Smooth muscle cell (in vitro differentiated cells): Measurements from ENCODE around the gene AKNA. TPM values are rescaled to one million over a fixed set of nuclear protein-coding genes. Genes with fewer than 3 reads are reported as not detected.

Experiments used
- DNase-seq: peaks from one replicate; lab custom pipeline; 2025; ENCODE audit not compliant: unreplicated experiment; lab: John Stamatoyannopoulos, UW
- H2AFZ ChIP-seq: fragments of 200-600 bp; sonication (generic); 2 replicates; pipeline ENCODE4 v1.6.0; 2016; ENCODE audit warnings: antibody characterized with exemption, low read depth, mild to moderate bottlenecking
- H3F3A ChIP-seq: fragments of 200-600 bp; sonication (generic); 2 replicates; pipeline ENCODE4 v1.6.0; 2017; ENCODE audit warnings: antibody characterized with exemption, low read depth
- H3K27ac ChIP-seq: fragments of 200-600 bp; sonication (generic); 2 replicates; pipeline ENCODE4 v1.5.1; 2016; ENCODE audit warnings: low read depth, mild to moderate bottlenecking
- H3K27me3 ChIP-seq: fragments of 200-600 bp; sonication (generic); 2 replicates; pipeline ENCODE4 v1.6.1; 2016; ENCODE audit warnings: low read depth, mild to moderate bottlenecking
- H3K36me3 ChIP-seq: fragments of 200-600 bp; sonication (generic); 2 replicates; pipeline ENCODE4 v1.5.1; 2016; ENCODE audit warnings: low read depth
- H3K4me1 ChIP-seq: fragments of 200-600 bp; sonication (generic); 2 replicates; pipeline ENCODE4 v1.5.1; 2016; ENCODE audit warnings: low read depth
- H3K4me2 ChIP-seq: fragments of 200-600 bp; sonication (generic); 2 replicates; pipeline ENCODE4 v1.6.0; 2016; ENCODE audit warnings: mild to moderate bottlenecking
- H3K4me3 ChIP-seq: fragments of 200-600 bp; sonication (generic); 2 replicates; pipeline ENCODE4 v1.5.1; 2016; ENCODE audit warnings: mild to moderate bottlenecking
- H3K79me2 ChIP-seq: fragments of 200-600 bp; sonication (generic); 2 replicates; pipeline ENCODE4 v1.6.0; 2016; ENCODE audit warnings: low read depth, mild to moderate bottlenecking
- H3K9ac ChIP-seq: fragments of 200-600 bp; sonication (generic); 2 replicates; pipeline ENCODE4 v1.6.0; 2016; ENCODE audit warnings: low read depth
- H3K9me3 ChIP-seq: fragments of 200-600 bp; sonication (generic); replicated peaks from 2 replicates; pipeline ENCODE4 v1.5.1; 2016; ENCODE audit warnings: low read depth
- H4K20me1 ChIP-seq: fragments of 200-600 bp; sonication (generic); 2 replicates; pipeline ENCODE4 v1.6.0; 2016; ENCODE audit warnings: low read depth
- WGBS: methylation state at CpG from one replicate; pipeline ENCODE4 v1.1.7; 2016; ENCODE audit warnings: low lambda C conversion rate; 5-methylcytosine and 5-hydroxymethylcytosine counted together
- polyA plus RNA-seq: library from polyadenylated mRNA; unstranded; fragments of >200 nt; fragmentation: Nextera tagmentation; extraction: Ambion mirVana; gene quantifications from 2 replicates; pipeline ENCODE4 v1.2.1, GENCODE V29; 2016
- total RNA-seq: library from RNA; depleted of rRNA; stranded (reverse); fragments of >200 nt; gene quantifications from 2 replicates; pipeline ENCODE4 v1.2.3, GENCODE V29; 2014
- TF ChIP-seq, protein P1 (sequence below): fragments of 200-600 bp; sonication (generic); IDR thresholded peaks from 2 replicates; pipeline ENCODE4 v1.5.1; 2017; ENCODE audit warnings: borderline replicate concordance, mild to moderate bottlenecking, antibody characterized with exemption; ENCODE audit not compliant: insufficient read depth, poor library complexity, severe bottlenecking

The AKNA gene
- total and polyA plus RNA-seq, 2 experiments from 2014 or later, result 3.2 to 4.7 TPM

DNA sequence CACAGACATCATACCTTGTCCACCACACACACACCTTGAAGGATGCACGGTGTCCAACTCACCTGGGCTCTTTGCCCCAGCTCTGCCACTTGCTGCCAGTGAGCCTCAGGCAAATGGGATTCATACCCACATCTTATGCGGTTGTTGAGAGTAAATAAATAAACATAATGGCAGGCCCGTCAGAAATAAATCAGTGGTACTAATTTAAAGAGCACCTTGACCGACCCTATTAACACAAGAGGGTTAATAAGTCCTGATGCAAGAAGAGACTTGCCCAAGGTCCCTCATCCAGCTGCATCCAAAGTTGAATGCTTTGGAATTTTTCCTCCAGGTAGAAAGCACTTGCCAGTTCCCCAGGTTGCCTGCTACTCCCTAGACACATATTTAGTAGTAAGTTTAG, 11.6 kb upstream of the AKNA start:
- Histone ChIP-seq H3K4me2 (no peak overlapping the region), H3K27ac (no peak overlapping the region), H2AFZ (no peak overlapping the region), H3K9me3 (no peaks in the 10 kb centered on the region), H4K20me1 (no peaks in the 10 kb centered on the region), H3K4me3 (no peak overlapping the region), H3K79me2 (peaks cover 16% of the 10 kb centered on the region), H3F3A (peaks cover 14% of the 10 kb centered on the region), H3K27me3 (no peaks in the 10 kb centered on the region), H3K4me1 (peaks cover 8% of the 10 kb centered on the region), H3K36me3 (no peaks in the 10 kb centered on the region), H3K9ac (no peak overlapping the region)
- WGBS, result 87% methylated on average over 4 of the region's 4 CpGs
- DNase-seq, result no peak
- TF ChIP-seq, protein P1, sequence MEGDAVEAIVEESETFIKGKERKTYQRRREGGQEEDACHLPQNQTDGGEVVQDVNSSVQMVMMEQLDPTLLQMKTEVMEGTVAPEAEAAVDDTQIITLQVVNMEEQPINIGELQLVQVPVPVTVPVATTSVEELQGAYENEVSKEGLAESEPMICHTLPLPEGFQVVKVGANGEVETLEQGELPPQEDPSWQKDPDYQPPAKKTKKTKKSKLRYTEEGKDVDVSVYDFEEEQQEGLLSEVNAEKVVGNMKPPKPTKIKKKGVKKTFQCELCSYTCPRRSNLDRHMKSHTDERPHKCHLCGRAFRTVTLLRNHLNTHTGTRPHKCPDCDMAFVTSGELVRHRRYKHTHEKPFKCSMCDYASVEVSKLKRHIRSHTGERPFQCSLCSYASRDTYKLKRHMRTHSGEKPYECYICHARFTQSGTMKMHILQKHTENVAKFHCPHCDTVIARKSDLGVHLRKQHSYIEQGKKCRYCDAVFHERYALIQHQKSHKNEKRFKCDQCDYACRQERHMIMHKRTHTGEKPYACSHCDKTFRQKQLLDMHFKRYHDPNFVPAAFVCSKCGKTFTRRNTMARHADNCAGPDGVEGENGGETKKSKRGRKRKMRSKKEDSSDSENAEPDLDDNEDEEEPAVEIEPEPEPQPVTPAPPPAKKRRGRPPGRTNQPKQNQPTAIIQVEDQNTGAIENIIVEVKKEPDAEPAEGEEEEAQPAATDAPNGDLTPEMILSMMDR, result no peak

DNA sequence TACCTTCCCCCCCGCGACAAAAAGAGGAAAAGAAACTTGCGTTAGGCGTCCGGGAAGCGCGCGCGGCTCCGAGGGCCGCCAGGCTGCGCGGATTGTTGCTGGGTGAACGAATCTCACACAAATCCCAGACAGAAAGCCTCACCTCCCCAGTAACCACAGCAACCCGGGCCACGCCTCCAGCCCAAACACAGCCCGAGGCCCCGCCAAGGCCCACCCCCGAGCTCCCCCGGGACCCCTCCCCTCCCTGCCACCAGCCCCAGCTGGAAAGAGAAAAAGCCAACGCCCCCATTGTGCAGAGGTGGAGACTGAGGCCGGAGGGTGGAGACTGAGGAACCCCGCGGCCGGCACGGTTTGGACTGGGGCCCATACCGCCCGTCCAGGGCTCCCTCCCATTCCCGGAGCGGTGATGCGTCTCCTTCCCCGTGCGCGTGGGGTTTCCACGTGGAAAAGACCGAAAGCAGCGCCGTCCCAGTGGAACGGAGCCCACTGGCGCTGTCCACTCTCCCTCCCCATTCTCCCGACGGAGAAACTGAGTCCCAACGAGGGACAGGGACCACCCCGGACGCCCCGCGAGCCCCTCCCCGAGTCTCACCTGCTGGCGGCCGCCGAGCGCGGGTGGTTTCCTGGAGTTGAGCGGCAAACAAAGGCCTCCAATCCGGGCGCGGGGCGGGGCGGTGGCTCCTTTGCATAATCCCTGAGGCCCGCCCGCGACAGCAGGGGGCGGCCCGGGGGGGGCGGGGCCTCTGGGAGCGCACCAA, 10.2 kb upstream of the AKNA start:
- H3K4me3 ChIP-seq, result peak overlapping the region; percentile 64
- no peaks in the 10 kb centered on the region for H3K36me3 ChIP-seq
- no peaks in the 10 kb centered on the region for H3K27me3 ChIP-seq
- peaks cover 8% of the 10 kb centered on the region for H3K4me1 ChIP-seq
- H3K4me2 ChIP-seq, result peak overlapping the region; percentile 83
- H3K9me3 ChIP-seq, result no peaks in the 10 kb centered on the region
- peak; percentile 88 for DNase-seq
- H4K20me1 ChIP-seq, result no peaks in the 10 kb centered on the region
- WGBS, result 1% methylated on average over 37 of the region's 66 CpGs
- H2AFZ ChIP-seq, result peak overlapping the region; percentile 72
- TF ChIP-seq, protein P1, result no peak
- peak overlapping the region; percentile 60 for H3K27ac ChIP-seq
- H3F3A ChIP-seq, result peaks cover 14% of the 10 kb centered on the region
- H3K9ac ChIP-seq, result peak overlapping the region; percentile 62
- H3K79me2 ChIP-seq, result peaks cover 21% of the 10 kb centered on the region

DNA sequence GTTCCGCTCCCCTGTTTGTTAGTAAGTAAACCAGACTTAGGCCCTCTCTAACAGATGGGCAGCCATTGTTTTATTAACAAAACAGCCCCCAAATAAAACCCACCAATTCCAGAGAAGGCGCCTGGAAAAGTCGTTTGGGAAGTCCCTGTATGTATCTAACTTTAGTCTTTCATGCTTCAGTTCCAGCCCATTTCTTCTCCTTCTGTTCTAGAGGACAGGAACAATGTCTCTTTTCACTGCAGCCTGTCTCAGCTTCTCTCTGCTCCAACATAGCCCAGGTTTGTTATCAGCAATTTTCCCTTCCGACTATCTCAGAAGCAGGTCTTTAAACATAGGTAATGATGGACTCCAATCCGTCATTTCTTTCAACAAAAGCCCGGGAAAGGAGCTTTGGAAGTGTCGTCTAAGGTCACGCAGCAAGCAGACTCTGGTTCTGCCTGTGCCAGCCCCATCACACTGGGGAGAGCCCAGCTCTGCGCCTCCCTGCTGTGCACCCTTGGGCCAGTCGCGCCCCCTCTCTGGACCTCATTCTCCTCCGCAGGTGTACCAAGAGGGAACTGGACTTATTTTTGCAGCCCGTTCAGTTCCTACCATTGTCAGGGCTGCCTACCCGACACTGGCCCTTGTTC, 9.6 kb upstream of the AKNA start:
- TF ChIP-seq, protein P1, result no peak
- peaks cover 8% of the 10 kb centered on the region for H3K4me1 ChIP-seq
- H3K4me3 ChIP-seq, result peak overlapping the region; percentile 64
- no peaks in the 10 kb centered on the region for H3K36me3 ChIP-seq
- peaks cover 24% of the 10 kb centered on the region for H3K79me2 ChIP-seq
- H2AFZ ChIP-seq, result peak overlapping the region; percentile 72
- no peaks in the 10 kb centered on the region for H4K20me1 ChIP-seq
- peak overlapping the region; percentile 83 for H3K4me2 ChIP-seq
- DNase-seq, result no peak
- H3K9me3 ChIP-seq, result no peaks in the 10 kb centered on the region
- no peaks in the 10 kb centered on the region for H3K27me3 ChIP-seq
- H3K27ac ChIP-seq, result peak overlapping the region; percentile 60
- WGBS, result 23% methylated on average over 14 of the region's 14 CpGs
- peaks cover 14% of the 10 kb centered on the region for H3F3A ChIP-seq
- peak overlapping the region; percentile 62 for H3K9ac ChIP-seq
